ENCODE measurements around the gene SMARCD2. TPM values are rescaled to one million over a fixed set of nuclear protein-coding genes. Genes with fewer than 3 reads are reported as not detected.

The SMARCD2 gene
- total RNA-seq, 4 donors from 2014 or later: 111 to 161 (median 133) TPM

GRCh38 chr17:63842173-63842539, 329 bp downstream of the SMARCD2 start:
- TF ChIP-seq POLR2A (IDR thresholded peaks at IDR 0.05) (no peak), CTCF (IDR thresholded peaks at IDR 0.05) (no peak)
- Histone ChIP-seq H3K27ac (peak overlapping the region; percentile 92 to 97 (median 96)), H3K36me3 (peaks cover 0 to 6% (median 5%) of the 10 kb centered on the region in 3 donors), H3K27me3 (no peaks in the 10 kb centered on the region), H3K4me1 (peaks cover 41 to 56% (median 43%) of the 10 kb centered on the region in 3 donors), H3K4me3 (peak overlapping the region; percentile 77 to 95 (median 92)), H3K9me3 (no peaks in the 10 kb centered on the region)
- peak; percentile 44 for DNase-seq
- intact Hi-C loops (cut with DNase I): no loop called here
- WGBS, 2 donors: 1% methylated on average over 14 to 16 of the region's 36 CpGs

DNA sequence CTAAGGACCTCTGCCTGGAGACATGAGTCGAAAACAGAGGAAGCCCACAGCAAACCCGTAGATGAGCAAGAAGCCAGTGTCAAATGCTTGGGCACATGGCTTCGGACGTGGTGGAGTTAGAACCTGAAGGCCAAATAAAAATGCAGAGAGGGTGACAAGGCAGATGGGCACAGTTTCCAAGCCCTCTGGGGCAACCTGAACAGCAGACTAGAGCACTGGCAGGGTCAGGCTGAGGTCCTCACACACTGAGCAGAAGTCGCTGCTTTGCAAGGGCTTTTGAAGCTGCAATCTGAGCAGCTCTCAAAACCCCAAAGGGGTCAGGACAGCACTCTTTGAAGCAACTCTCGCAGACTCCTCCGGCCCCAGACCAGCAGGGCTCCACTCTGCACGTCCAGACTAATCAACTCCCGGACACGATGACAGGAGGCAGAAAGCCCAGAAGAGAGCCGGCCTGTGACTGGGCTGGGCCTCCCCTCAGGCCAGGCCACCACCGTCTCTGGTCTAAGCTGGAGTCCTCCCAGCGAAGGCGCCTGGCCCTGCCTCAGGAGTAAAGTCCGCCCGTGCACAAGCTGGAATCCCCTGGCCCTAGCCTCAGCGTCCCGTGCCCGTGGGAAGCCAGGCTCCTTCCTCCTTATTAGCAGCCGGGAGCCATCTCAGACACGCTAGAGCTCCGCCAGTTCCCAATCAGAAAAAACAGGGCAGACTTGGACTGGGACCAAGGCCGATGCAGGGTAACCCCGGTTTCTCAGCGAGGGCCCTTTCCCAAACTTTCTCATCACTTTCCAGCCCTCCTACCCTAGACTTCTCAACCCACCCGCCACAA, 924 bp downstream of the SMARCD2 start:
- TF ChIP-seq POLR2A (IDR thresholded peaks at IDR 0.05) (peak in 1 of 4 donors; percentile 15), CTCF (IDR thresholded peaks at IDR 0.05) (no peak)
- H3K4me1 ChIP-seq: peaks cover 41 to 62% (median 43%) of the 10 kb centered on the region in 3 donors
- DNase-seq: no peak
- H3K27ac ChIP-seq: peak overlapping the region; percentile 92 to 97 (median 96)
- intact Hi-C loops (cut with DNase I): no loop called here
- WGBS, 2 donors: 2 to 3% methylated on average over 16 to 20 of the region's 26 CpGs
- H3K9me3 ChIP-seq: no peaks in the 10 kb centered on the region
- peak overlapping the region; percentile 77 to 95 (median 92) for H3K4me3 ChIP-seq
- H3K27me3 ChIP-seq: no peaks in the 10 kb centered on the region
- H3K36me3 ChIP-seq: peaks cover 0 to 11% (median 11%) of the 10 kb centered on the region in 3 donors

DNA sequence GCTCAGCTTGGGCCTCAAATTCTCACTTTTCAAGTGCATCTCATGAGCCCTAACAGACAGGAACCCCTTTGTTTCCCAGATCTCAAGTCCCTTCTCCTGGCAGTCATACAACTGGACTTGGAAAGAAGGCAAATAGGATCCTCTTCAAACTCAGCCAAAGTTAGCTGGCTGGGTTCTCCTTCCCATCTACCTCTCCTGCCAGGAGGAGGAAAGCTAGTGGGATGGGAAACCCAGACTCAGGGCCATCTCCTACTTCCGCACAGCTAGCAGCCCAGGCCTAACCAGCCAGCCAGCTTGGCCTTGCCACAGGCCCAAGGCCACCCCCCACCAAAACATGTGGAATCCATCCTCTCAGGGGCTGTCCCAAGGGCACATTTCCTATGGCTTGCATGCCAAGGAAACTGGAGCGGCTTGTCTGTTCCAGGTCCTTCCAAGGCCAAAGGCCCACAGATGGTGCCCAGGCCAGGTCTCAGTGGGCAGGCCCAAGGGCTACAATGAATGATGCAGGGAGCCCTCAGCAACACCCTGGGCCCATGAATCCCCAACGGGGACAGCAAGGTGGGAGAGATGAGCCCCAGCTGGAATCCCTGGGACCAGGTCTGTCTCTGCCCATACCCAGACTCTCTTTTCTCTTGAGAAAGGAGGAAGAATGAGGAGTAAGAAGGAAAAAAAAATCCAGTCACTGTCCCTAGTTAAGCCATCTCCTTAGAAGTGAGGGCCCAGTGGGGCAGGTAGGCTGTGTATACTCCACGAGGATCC, 1.7 kb downstream of the SMARCD2 start:
- peak overlapping the region; percentile 77 to 95 (median 92) for H3K4me3 ChIP-seq
- WGBS, 2 donors: 15 to 43% methylated on average over 2 of the region's 4 CpGs
- intact Hi-C loops (cut with DNase I): no loop called here
- H3K36me3 ChIP-seq: peaks cover 0 to 19% (median 15%) of the 10 kb centered on the region in 3 donors
- TF ChIP-seq POLR2A (IDR thresholded peaks at IDR 0.05): no peak
- TF ChIP-seq CTCF (IDR thresholded peaks at IDR 0.05): no peak
- no peaks in the 10 kb centered on the region for H3K9me3 ChIP-seq
- no peak for DNase-seq
- no peaks in the 10 kb centered on the region for H3K27me3 ChIP-seq
- peak overlapping the region; percentile 92 to 97 (median 96) for H3K27ac ChIP-seq
- H3K4me1 ChIP-seq: peaks cover 41 to 68% (median 43%) of the 10 kb centered on the region in 3 donors

DNA sequence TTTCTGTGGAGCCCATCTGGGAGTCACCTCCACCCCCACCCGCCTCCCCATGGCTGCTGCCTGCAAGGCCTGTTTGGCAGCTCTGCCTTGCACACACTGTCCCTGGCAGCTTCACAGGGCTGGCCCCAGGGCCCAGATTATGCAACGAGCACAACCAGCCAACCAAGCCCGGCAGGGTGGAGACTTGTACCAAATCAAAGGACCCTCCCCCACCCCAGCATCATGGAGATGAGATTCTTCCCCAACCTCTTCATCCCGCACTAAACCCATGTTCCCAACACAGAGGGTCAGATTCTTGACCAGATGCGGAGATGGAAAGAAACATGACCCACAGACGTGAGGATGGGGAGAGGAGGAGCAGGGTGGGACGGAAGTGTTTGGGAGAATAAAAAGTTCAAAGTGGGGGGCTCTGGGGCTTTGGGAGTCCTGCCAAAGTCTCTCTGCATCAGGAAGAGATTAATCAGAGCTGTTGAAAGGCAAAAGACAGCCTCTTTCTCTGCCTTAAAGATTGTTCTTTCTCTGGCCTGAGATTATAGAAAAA, 3.8 kb downstream of the SMARCD2 start:
- Histone ChIP-seq H3K4me1 (peaks cover 44 to 86% (median 55%) of the 10 kb centered on the region in 3 donors), H3K9me3 (no peaks in the 10 kb centered on the region), H3K27ac (peak overlapping the region; percentile 92 to 97 (median 94)), H3K27me3 (no peaks in the 10 kb centered on the region), H3K36me3 (peaks cover 14 to 39% (median 32%) of the 10 kb centered on the region in 3 donors), H3K4me3 (peak overlapping the region; percentile 1 to 95 (median 58))
- WGBS, 2 donors: 3 to 46% methylated on average over 4 to 5 of the region's 7 CpGs
- TF ChIP-seq POLR2A (IDR thresholded peaks at IDR 0.05) (peak in 1 of 4 donors; percentile 28), CTCF (IDR thresholded peaks at IDR 0.05) (no peak)
- intact Hi-C loops (cut with DNase I): no loop called here
- DNase-seq: no peak
